Kidney epithelial cell (primary cell): ENCODE measurements around the gene FOXA3. TPM values are rescaled to one million over a fixed set of nuclear protein-coding genes. Genes with fewer than 3 reads are reported as not detected.
A peak's percentile ranks its signal among the peaks of the same experiment; 100 is the strongest.

Experiments
- DNase-seq: peaks from one replicate; pipeline ENCODE4 v3.0.0-alpha.2; 2010; ENCODE audit warnings: low read depth
- H3K27me3 ChIP-seq: 2 replicates; pipeline ENCODE4 v1.6.0; 2011; ENCODE audit warnings: low read length; ENCODE audit not compliant: control insufficient read depth, insufficient read depth
- H3K36me3 ChIP-seq: 2 replicates; pipeline ENCODE4 v1.5.1; 2011; ENCODE audit warnings: low read length; ENCODE audit not compliant: control insufficient read depth, insufficient read depth
- H3K4me3 ChIP-seq: 2 replicates; pipeline ENCODE4 v1.5.1; 2011; ENCODE audit warnings: low read depth, mild to moderate bottlenecking, control low read depth, low read length
- total RNA-seq: library from RNA; depleted of rRNA; stranded (reverse); fragments of >200 nt; gene quantifications from 2 replicates; pipeline ENCODE4 v1.2.3, GENCODE V29; 2015
- TF ChIP-seq, protein P1 (sequence below): IDR thresholded peaks from 2 replicates; pipeline ENCODE4 v1.5.1; 2011; ENCODE audit warnings: mild to moderate bottlenecking, moderate library complexity, low read length, control low read depth, inconsistent platforms; ENCODE audit not compliant: insufficient read depth, poor library complexity, severe bottlenecking

Gene FOXA3
- total RNA-seq, 1 donor from 2014 or later, result 0.50 TPM

DNA sequence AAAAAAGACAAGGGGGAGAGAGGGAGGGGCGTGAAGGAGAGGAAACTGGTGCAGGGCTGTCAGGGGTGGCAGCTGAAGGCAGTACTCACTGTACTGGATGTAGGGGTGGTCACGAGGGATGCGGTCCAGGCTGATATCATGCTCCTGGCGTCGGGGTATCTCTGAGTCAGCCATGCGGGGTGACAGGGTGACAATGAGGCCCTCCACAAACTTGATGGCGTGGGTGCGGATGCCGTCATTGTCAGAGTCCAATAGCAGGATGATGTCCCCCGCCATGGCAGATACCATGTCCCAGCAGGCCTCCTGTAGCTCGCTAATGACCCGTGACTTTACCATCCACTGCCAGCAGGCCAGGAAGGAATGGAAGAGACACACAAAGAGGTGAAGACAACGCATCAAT is 16.5 kb upstream of the FOXA3 start:
- peaks cover 1% of the 10 kb centered on the region for H3K36me3 ChIP-seq
- no peaks in the 10 kb centered on the region for H3K27me3 ChIP-seq
- no peak for DNase-seq
- TF ChIP-seq, protein P1, sequence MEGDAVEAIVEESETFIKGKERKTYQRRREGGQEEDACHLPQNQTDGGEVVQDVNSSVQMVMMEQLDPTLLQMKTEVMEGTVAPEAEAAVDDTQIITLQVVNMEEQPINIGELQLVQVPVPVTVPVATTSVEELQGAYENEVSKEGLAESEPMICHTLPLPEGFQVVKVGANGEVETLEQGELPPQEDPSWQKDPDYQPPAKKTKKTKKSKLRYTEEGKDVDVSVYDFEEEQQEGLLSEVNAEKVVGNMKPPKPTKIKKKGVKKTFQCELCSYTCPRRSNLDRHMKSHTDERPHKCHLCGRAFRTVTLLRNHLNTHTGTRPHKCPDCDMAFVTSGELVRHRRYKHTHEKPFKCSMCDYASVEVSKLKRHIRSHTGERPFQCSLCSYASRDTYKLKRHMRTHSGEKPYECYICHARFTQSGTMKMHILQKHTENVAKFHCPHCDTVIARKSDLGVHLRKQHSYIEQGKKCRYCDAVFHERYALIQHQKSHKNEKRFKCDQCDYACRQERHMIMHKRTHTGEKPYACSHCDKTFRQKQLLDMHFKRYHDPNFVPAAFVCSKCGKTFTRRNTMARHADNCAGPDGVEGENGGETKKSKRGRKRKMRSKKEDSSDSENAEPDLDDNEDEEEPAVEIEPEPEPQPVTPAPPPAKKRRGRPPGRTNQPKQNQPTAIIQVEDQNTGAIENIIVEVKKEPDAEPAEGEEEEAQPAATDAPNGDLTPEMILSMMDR, result no peak
- no peak overlapping the region for H3K4me3 ChIP-seq

DNA sequence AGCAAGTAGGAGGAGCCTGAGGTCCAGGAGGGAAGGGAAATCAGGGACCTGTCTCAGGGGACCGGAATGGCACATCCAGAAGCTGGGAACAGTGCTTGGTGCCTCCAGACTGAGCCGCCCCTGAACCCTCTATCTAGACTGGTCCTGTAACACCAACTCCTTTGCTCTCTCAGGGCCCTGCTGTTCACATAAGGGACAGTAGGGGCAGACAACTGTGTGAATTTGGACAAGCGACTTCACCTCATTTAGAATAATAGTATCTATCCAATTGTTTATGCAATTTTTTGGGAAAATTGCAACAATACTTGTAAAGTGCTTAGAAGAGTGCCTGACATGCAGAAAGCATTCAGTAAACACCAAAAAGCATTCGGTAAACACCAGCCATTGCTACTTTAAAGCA is 15.2 kb upstream of the FOXA3 start:
- DNase-seq, result no peak
- no peaks in the 10 kb centered on the region for H3K27me3 ChIP-seq
- no peak overlapping the region for H3K4me3 ChIP-seq
- TF ChIP-seq, protein P1, result peak; percentile 26
- H3K36me3 ChIP-seq, result peaks cover 2% of the 10 kb centered on the region

DNA sequence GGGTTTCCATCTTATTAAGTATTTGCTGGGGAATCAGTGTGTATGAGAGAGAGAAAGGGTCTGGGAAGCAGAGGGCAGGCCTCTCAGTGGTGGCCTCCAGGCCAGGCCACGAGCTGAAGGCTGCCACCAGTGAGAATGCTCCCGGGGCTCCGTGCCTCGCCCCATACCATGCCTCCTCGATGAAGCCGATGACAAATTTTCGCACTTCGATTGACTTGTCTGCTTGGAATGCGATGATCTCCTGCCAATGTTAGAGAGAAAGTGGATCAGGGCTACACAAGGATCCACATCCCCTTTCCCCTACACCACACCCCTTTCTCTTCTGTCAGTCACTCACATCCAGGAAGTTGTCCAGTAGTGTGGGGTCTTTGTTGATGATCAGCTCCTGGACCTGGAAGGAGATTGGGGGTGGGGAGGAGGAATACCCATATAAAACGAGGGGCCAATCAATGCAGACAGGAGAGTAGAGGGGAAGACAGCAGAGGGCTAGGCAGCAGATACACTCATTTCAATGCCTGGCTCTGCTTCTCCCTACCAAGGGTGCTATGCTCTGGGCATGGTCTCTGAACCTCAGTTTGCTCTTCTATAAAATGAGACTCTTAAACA is 11.9 kb upstream of the FOXA3 start:
- DNase-seq, result no peak

DNA sequence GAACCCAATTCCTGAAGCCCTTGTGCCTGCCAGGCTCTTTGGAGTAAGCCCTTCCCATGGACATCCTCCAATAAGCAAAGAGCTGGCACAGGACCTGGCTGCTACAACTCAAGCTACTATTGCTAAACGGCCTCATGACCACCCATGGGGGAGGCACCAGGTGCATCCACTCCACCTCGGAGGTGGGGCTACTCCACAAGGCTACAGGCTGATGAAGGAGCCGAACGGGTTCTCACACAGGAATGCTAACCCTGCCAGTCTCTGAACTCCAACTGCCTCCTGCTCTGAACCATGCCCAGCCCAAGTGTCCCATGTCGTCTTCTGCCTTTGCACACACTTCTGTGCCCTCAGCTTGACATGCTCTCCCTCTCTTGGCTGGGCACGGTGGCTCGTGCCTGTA is 11.1 kb upstream of the FOXA3 start:
- peaks cover 3% of the 10 kb centered on the region for H3K36me3 ChIP-seq
- no peak overlapping the region for H3K4me3 ChIP-seq
- no peaks in the 10 kb centered on the region for H3K27me3 ChIP-seq
- TF ChIP-seq, protein P1, result no peak
- no peak for DNase-seq

More for the DNA sequence above, 11.9 kb upstream of the FOXA3 start:
- no peak overlapping the region for H3K4me3 ChIP-seq
- TF ChIP-seq, protein P1, result no peak
- H3K36me3 ChIP-seq, result peaks cover 3% of the 10 kb centered on the region
- no peaks in the 10 kb centered on the region for H3K27me3 ChIP-seq

DNA sequence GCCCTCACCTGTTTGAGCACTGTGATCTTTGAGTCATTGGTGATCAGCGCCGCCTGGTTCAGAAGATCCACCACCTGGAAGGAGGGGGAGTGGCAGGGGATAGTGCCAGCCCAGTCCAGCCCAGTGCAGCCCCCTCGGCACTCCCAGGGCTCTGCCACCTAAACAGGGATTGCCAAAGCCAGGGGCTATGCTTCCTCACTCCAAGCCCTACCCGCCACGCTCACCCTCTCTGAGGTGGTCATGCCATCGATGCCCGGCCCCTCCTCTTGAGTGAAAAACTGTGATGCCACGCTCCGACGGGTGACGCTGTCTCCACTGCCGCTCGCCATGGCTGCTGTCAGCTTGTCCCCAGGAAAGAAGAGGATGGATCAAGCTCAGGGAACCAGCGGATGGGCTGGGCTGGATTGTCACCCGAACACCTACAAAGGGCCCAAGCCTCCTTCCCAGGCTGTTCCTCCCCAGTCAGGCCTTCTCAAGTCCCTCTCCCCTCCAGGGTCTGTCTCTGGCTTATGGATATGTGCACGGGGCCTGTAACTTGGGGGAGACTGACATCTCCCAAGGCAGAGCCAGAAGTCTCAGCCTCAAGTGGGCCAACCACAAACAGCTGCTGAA is 9.9 kb upstream of the FOXA3 start:
- TF ChIP-seq, protein P1, result no peak
- no peak for DNase-seq
- Histone ChIP-seq H3K36me3 (peaks cover 5% of the 10 kb centered on the region), H3K4me3 (no peak overlapping the region), H3K27me3 (no peaks in the 10 kb centered on the region)
